GM23248 (cell line): ENCODE data around the gene TAF10. TPM values are rescaled to one million over a fixed set of nuclear protein-coding genes. Genes with fewer than 3 reads are reported as not detected.

ENCODE experiments used
- DNase-seq: peaks from one replicate; pipeline ENCODE4 v3.0.0-alpha.2; 2015
- H2AFZ ChIP-seq: fragments of 200-600 bp; sonication (generic); 2 replicates; pipeline ENCODE4 v1.6.1; 2016; ENCODE audit warnings: antibody characterized with exemption
- H3F3A ChIP-seq: fragments of 200-600 bp; sonication (generic); 2 replicates; pipeline ENCODE4 v1.6.1; 2016; ENCODE audit warnings: mild to moderate bottlenecking, antibody characterized with exemption, mixed run types; ENCODE audit not compliant: insufficient read depth
- H3K27ac ChIP-seq: fragments of 200-600 bp; sonication (generic); 2 replicates; pipeline ENCODE4 v1.5.1; 2016; ENCODE audit warnings: mild to moderate bottlenecking
- H3K27me3 ChIP-seq: fragments of 200-600 bp; sonication (generic); replicated peaks from 2 replicates; pipeline ENCODE4 v1.6.1; 2016; ENCODE audit warnings: mild to moderate bottlenecking; ENCODE audit not compliant: insufficient read depth
- H3K36me3 ChIP-seq: fragments of 200-600 bp; sonication (generic); 2 replicates; pipeline ENCODE4 v1.6.1; 2016; ENCODE audit warnings: low read depth, mild to moderate bottlenecking
- H3K4me1 ChIP-seq: fragments of 200-600 bp; sonication (generic); 2 replicates; pipeline ENCODE4 v1.6.1; 2016; ENCODE audit warnings: mild to moderate bottlenecking; ENCODE audit not compliant: insufficient read depth
- H3K4me2 ChIP-seq: fragments of 200-600 bp; sonication (generic); one replicate; pipeline ENCODE4 v1.6.1; 2016; ENCODE audit warnings: mild to moderate bottlenecking; ENCODE audit not compliant: unreplicated experiment
- H3K4me3 ChIP-seq: fragments of 200-600 bp; sonication (generic); 2 replicates; pipeline ENCODE4 v1.5.1; 2016; ENCODE audit warnings: mild to moderate bottlenecking
- H3K79me2 ChIP-seq: fragments of 200-600 bp; sonication (generic); 2 replicates; pipeline ENCODE4 v1.6.1; 2016; ENCODE audit warnings: mild to moderate bottlenecking; ENCODE audit not compliant: insufficient read depth
- H3K9ac ChIP-seq: fragments of 200-600 bp; sonication (generic); 2 replicates; pipeline ENCODE4 v1.6.1; 2016; ENCODE audit warnings: mild to moderate bottlenecking
- H3K9me2 ChIP-seq: fragments of 200-600 bp; sonication (generic); 2 replicates; pipeline ENCODE4 v1.6.1; 2016; ENCODE audit warnings: mixed run types, mild to moderate bottlenecking, moderate library complexity; ENCODE audit not compliant: insufficient read depth
- H3K9me3 ChIP-seq: fragments of 200-600 bp; sonication (generic); one replicate; pipeline ENCODE4 v1.6.1; 2017; ENCODE audit warnings: low read depth
- H4K20me1 ChIP-seq: fragments of 200-600 bp; sonication (generic); 2 replicates; pipeline ENCODE4 v1.6.0; 2016; ENCODE audit not compliant: insufficient read depth
- EZH2 ChIP-seq: fragments of 200-600 bp; sonication (generic); IDR thresholded peaks from 2 replicates; pipeline ENCODE4 v1.6.1; 2018; ENCODE audit warnings: antibody characterized with exemption, mild to moderate bottlenecking; ENCODE audit not compliant: insufficient read depth, poor library complexity, severe bottlenecking
- EZH2phosphoT487 ChIP-seq: fragments of 200-600 bp; sonication (generic); IDR thresholded peaks from 2 replicates; pipeline ENCODE4 v1.6.1; 2018; ENCODE audit warnings: antibody characterized with exemption, moderate library complexity, mild to moderate bottlenecking, low read depth; ENCODE audit not compliant: insufficient read depth
- WGBS, 2 experiments: methylation state at CpG; one replicate each; pipeline ENCODE4 v1.1.6; 2015 to 2017; ENCODE audit warnings: low lambda C conversion rate in 2 of 2, low coverage in 1 of 2; ENCODE audit errors: missing lambda C conversion rate in 2 of 2; 5-methylcytosine and 5-hydroxymethylcytosine counted together
- in situ Hi-C: fragments of 300-500 bp; cut with MboI; formaldehyde crosslinking; loops from 2 replicates; pipeline ENCODE4 v1.15.0; 2020
- polyA plus RNA-seq: library from polyadenylated mRNA; unstranded; fragments of >200 nt; fragmentation: Nextera tagmentation; extraction: Ambion mirVana; gene quantifications from 2 replicates; pipeline ENCODE4 v1.2.1, GENCODE V29; 2016
- total RNA-seq: library from RNA; depleted of rRNA; stranded (reverse); fragments of >200 nt; shearing (Covaris generic); gene quantifications from 2 replicates; pipeline ENCODE4 v1.2.3, GENCODE V29; 2014

Gene TAF10
- total and polyA plus RNA-seq, 2 experiments from 2014 or later, result 67.9 to 172 TPM

GRCh38 chr11:6617315-6617781, 5.3 kb upstream of the TAF10 start:
- TF ChIP-seq EZH2phosphoT487, result no peak
- no peak for TF ChIP-seq EZH2
- H3F3A ChIP-seq, result peaks cover 31% of the 10 kb centered on the region
- peaks cover 15% of the 10 kb centered on the region; the same call in 1 of the 2 replicates for H3K79me2 ChIP-seq
- peak; percentile 59 for DNase-seq
- H4K20me1 ChIP-seq, result no peaks in the 10 kb centered on the region
- no peaks in the 10 kb centered on the region for H3K36me3 ChIP-seq
- H3K9me3 ChIP-seq, result no peaks in the 10 kb centered on the region
- in situ Hi-C loops, result no loop called here
- peak overlapping the region; percentile 97 for H3K4me2 ChIP-seq
- peak overlapping the region; percentile 84 for H3K4me3 ChIP-seq
- H3K27me3 ChIP-seq, result no peaks in the 10 kb centered on the region
- H3K27ac ChIP-seq, result peak overlapping the region; percentile 73; the same call in 1 of the 2 replicates
- WGBS, 2 experiments, result 48 to 56% methylated on average over 5 of the region's 5 CpGs
- no peaks in the 10 kb centered on the region for H3K9me2 ChIP-seq
- peak overlapping the region; percentile 87 for H3K9ac ChIP-seq
- H3K4me1 ChIP-seq, result peaks cover 25% of the 10 kb centered on the region
- 0 out of 2 replicates have a peak overlapping the region, but pooled peaks have one; percentile 90 for H2AFZ ChIP-seq

- H3K9me3 ChIP-seq, result no peaks in the 10 kb centered on the region
- peak; percentile 31 for DNase-seq
- H2AFZ ChIP-seq, result no peak overlapping the region
- H3K4me2 ChIP-seq, result no peak overlapping the region
- H4K20me1 ChIP-seq, result no peaks in the 10 kb centered on the region
- in situ Hi-C loops, result no loop called here
- H3F3A ChIP-seq, result peaks cover 31% of the 10 kb centered on the region
- H3K4me1 ChIP-seq, result peaks cover 25% of the 10 kb centered on the region
- H3K79me2 ChIP-seq, result peaks cover 16% of the 10 kb centered on the region
- H3K9me2 ChIP-seq, result no peaks in the 10 kb centered on the region
- H3K27me3 ChIP-seq, result no peaks in the 10 kb centered on the region
- TF ChIP-seq EZH2phosphoT487 (no peak), EZH2 (no peak)
- WGBS, 2 experiments, result 88 to 93% methylated on average over 12 to 14 of the region's 14 CpGs
- H3K9ac ChIP-seq, result no peak overlapping the region
- 0 out of 2 replicates have a peak overlapping the region, but pooled peaks have one; percentile 8 for H3K27ac ChIP-seq
- H3K36me3 ChIP-seq, result no peaks in the 10 kb centered on the region
- H3K4me3 ChIP-seq, result no peak overlapping the region
Observed at GRCh38 chr11:6616596-6617250, 4.7 kb upstream of the TAF10 start.

- Histone ChIP-seq H3K36me3 (peaks cover 2% of the 10 kb centered on the region; the same call in 1 of the 2 replicates), H3K27ac (no peak overlapping the region), H3K79me2 (peaks cover 22% of the 10 kb centered on the region), H3K9ac (no peak overlapping the region), H3K9me3 (no peaks in the 10 kb centered on the region), H3K4me3 (no peak overlapping the region), H3K4me2 (no peak overlapping the region), H3F3A (peaks cover 34% of the 10 kb centered on the region), H2AFZ (no peak overlapping the region), H3K4me1 (peaks cover 27% of the 10 kb centered on the region), H3K27me3 (no peaks in the 10 kb centered on the region), H3K9me2 (no peaks in the 10 kb centered on the region), H4K20me1 (no peaks in the 10 kb centered on the region)
- in situ Hi-C loops, result no loop called here
- DNase-seq, result peak; percentile 66
- no peak for TF ChIP-seq EZH2
- no peak for TF ChIP-seq EZH2phosphoT487
- WGBS, 2 experiments, result 81 to 83% methylated on average over 9 of the region's 9 CpGs
Observed at GRCh38 chr11:6615882-6616585, 4.0 kb upstream of the TAF10 start.

GRCh38 chr11:6615046-6615445, 3.0 kb upstream of the TAF10 start:
- no peak overlapping the region for H3K4me3 ChIP-seq
- H3K4me1 ChIP-seq, result peaks cover 34% of the 10 kb centered on the region
- no peak overlapping the region for H3K27ac ChIP-seq
- no peaks in the 10 kb centered on the region for H3K9me2 ChIP-seq
- no peaks in the 10 kb centered on the region for H3K27me3 ChIP-seq
- no peak overlapping the region for H2AFZ ChIP-seq
- H3K79me2 ChIP-seq, result peaks cover 32% of the 10 kb centered on the region
- peaks cover 41% of the 10 kb centered on the region for H3F3A ChIP-seq
- in situ Hi-C loops, result no loop called here
- H3K9me3 ChIP-seq, result no peaks in the 10 kb centered on the region
- no peak overlapping the region for H3K9ac ChIP-seq
- DNase-seq, result no peak
- 98 to 99% methylated on average over 5 of the region's 5 CpGs for WGBS, 2 experiments
- H3K4me2 ChIP-seq, result no peak overlapping the region
- H3K36me3 ChIP-seq, result peaks cover 12% of the 10 kb centered on the region; the same call in 1 of the 2 replicates
- no peak for TF ChIP-seq EZH2phosphoT487
- no peak for TF ChIP-seq EZH2
- H4K20me1 ChIP-seq, result no peaks in the 10 kb centered on the region
